ENCODE measurements around the gene DMXL2. TPM values are rescaled to one million over a fixed set of nuclear protein-coding genes. Genes with fewer than 3 reads are reported as not detected.

The DMXL2 gene
- total RNA-seq, 1 experiment from 2014 or later = 29.8 TPM

- Histone ChIP-seq H3K36me3 (ENCODE audit: low read depth) (no peaks in the 10 kb centered on the region), H3K4me1 (replicated peaks; ENCODE audit: insufficient read depth) (no peaks in the 10 kb centered on the region), H3K9me3 (ENCODE audit: insufficient read depth, low read depth) (no peaks in the 10 kb centered on the region), H3K27me3 (ENCODE audit: insufficient read depth, low read depth) (no peaks in the 10 kb centered on the region), H4K20me1 (ENCODE audit: insufficient read depth) (no peaks in the 10 kb centered on the region), H3K9me2 (ENCODE audit: insufficient read depth) (no peaks in the 10 kb centered on the region), H3K27ac (no peak overlapping the region), H3K4me3 (no peak overlapping the region), H3K79me2 (ENCODE audit: low read depth) (no peaks in the 10 kb centered on the region), H3K4me2 (no peak overlapping the region), H3F3A (ENCODE audit: insufficient read depth, low read depth) (no peaks in the 10 kb centered on the region), H2AFZ (no peak overlapping the region)
- ChIA-PET POLR2A (ENCODE audit: unreplicated experiment) (no interaction called here), CTCF (no interaction called here)
- intact Hi-C loops (cut with micrococcal nuclease; ENCODE audit: unreplicated experiment) = no loop called here
- TF ChIP-seq CTCF (conservative IDR thresholded peaks at IDR 0.05) (no peak), EZH2 (IDR thresholded peaks at IDR 0.05; ENCODE audit: low read depth) (no peak)
- no peak for DNase-seq
- no TSS peak for BruUV-seq (replicated peaks)
Observed at GRCh38 chr15:51491941-51492340, 130.6 kb downstream of the DMXL2 start.

GRCh38 chr15:51484781-51485180 is 137.8 kb downstream of the DMXL2 start:
- H3K36me3 ChIP-seq (ENCODE audit: low read depth) = 0 out of 2 replicates have a peak, but pooled peaks cover 4% of the 10 kb centered on the region
- no peak for TF ChIP-seq EZH2 (IDR thresholded peaks at IDR 0.05; ENCODE audit: low read depth)
- no peak for TF ChIP-seq CTCF (conservative IDR thresholded peaks at IDR 0.05)
- no peak for DNase-seq
- H3K4me3 ChIP-seq = no peak overlapping the region
- no peaks in the 10 kb centered on the region for H3K4me1 ChIP-seq (replicated peaks; ENCODE audit: insufficient read depth)
- no peaks in the 10 kb centered on the region for H3K79me2 ChIP-seq (ENCODE audit: low read depth)
- no peaks in the 10 kb centered on the region for H3K27me3 ChIP-seq (ENCODE audit: insufficient read depth, low read depth)
- intact Hi-C loops (cut with micrococcal nuclease; ENCODE audit: unreplicated experiment) = no loop called here
- H2AFZ ChIP-seq = no peak overlapping the region
- H3F3A ChIP-seq (ENCODE audit: insufficient read depth, low read depth) = no peaks in the 10 kb centered on the region
- H3K27ac ChIP-seq = no peak overlapping the region
- H3K4me2 ChIP-seq = no peak overlapping the region
- H3K9me3 ChIP-seq (ENCODE audit: insufficient read depth, low read depth) = peaks cover 10% of the 10 kb centered on the region
- no peaks in the 10 kb centered on the region for H4K20me1 ChIP-seq (ENCODE audit: insufficient read depth)
- ChIA-PET POLR2A (ENCODE audit: unreplicated experiment) (no interaction called here), CTCF (no interaction called here)
- no TSS peak for BruUV-seq (replicated peaks)
- no peaks in the 10 kb centered on the region for H3K9me2 ChIP-seq (ENCODE audit: insufficient read depth)

- no peak overlapping the region for H2AFZ ChIP-seq
- no peak overlapping the region for H3K4me3 ChIP-seq
- H3K36me3 ChIP-seq (ENCODE audit: low read depth) = 0 out of 2 replicates have a peak, but pooled peaks cover 4% of the 10 kb centered on the region
- no peaks in the 10 kb centered on the region for H4K20me1 ChIP-seq (ENCODE audit: insufficient read depth)
- no peaks in the 10 kb centered on the region for H3K27me3 ChIP-seq (ENCODE audit: insufficient read depth, low read depth)
- no TSS peak for BruUV-seq (replicated peaks)
- no peaks in the 10 kb centered on the region for H3K4me1 ChIP-seq (replicated peaks; ENCODE audit: insufficient read depth)
- H3K9me3 ChIP-seq (ENCODE audit: insufficient read depth, low read depth) = peaks cover 10% of the 10 kb centered on the region
- no peaks in the 10 kb centered on the region for H3F3A ChIP-seq (ENCODE audit: insufficient read depth, low read depth)
- no peaks in the 10 kb centered on the region for H3K79me2 ChIP-seq (ENCODE audit: low read depth)
- DNase-seq = no peak
- no peak overlapping the region for H3K27ac ChIP-seq
- H3K4me2 ChIP-seq = no peak overlapping the region
- no peaks in the 10 kb centered on the region for H3K9me2 ChIP-seq (ENCODE audit: insufficient read depth)
- CTCF ChIA-PET = no interaction called here
- TF ChIP-seq EZH2 (IDR thresholded peaks at IDR 0.05; ENCODE audit: low read depth) (no peak), CTCF (conservative IDR thresholded peaks at IDR 0.05) (no peak)
- intact Hi-C loops (cut with micrococcal nuclease; ENCODE audit: unreplicated experiment) = no loop called here
- POLR2A ChIA-PET (ENCODE audit: unreplicated experiment) = no interaction called here
Observed at GRCh38 chr15:51483985-51484384, 138.6 kb downstream of the DMXL2 start.
